Body of pancreas (tissue), 4 donors: ENCODE data around the gene DLX5. TPM values are rescaled to one million over a fixed set of nuclear protein-coding genes. Genes with fewer than 3 reads are reported as not detected.

Source experiments
- ATAC-seq: fragments of 150-250 bp; one replicate; pipeline ENCODE4 v1.9.1; 2016
- DNase-seq, 4 donors: peaks; one replicate each; pipeline ENCODE4 v3.0.0-alpha.2; 2019
- H3K27ac ChIP-seq, 4 donors: fragments of 200-600 bp; sonication (generic); 1 replicate in 3 of 4; 2 replicates in 1 of 4; pipeline versions ENCODE4 v1.5.1 to v1.6.1; 2016 to 2019; ENCODE audit warnings: mild to moderate bottlenecking in 1 of 4, mixed read lengths in 1 of 4, moderate library complexity in 1 of 4
- H3K27me3 ChIP-seq, 2 donors: fragments of 200-600 bp; sonication (generic); one replicate each; pipeline ENCODE4 v1.6.0; 2016; ENCODE audit warnings: mild to moderate bottlenecking in 1 of 2
- H3K36me3 ChIP-seq, 2 donors: fragments of 200-600 bp; sonication (generic); replicated peaks in 1 of 2; 2 replicates each; pipeline ENCODE4 v1.5.1; 2016; ENCODE audit warnings: low read depth in 2 of 2; ENCODE audit not compliant: insufficient read depth in 1 of 2
- H3K4me1 ChIP-seq: fragments of 200-600 bp; sonication (generic); one replicate; pipeline ENCODE4 v1.6.0; 2016
- H3K4me3 ChIP-seq, 2 donors: fragments of 200-600 bp; sonication (generic); 1 replicate in 1 of 2; 2 replicates in 1 of 2; pipeline ENCODE4 v1.5.1; 2016 to 2019
- H3K9me3 ChIP-seq, 3 donors: fragments of 200-600 bp; sonication (generic); 1 replicate in 2 of 3; 2 replicates in 1 of 3; pipeline ENCODE4 v1.5.1; 2016
- POLR2A ChIP-seq, 3 donors: fragments of 450-650 bp; IDR thresholded peaks; one replicate each; pipeline ENCODE4 v1.6.1; 2016; ENCODE audit warnings: antibody characterized with exemption in 3 of 3, mild to moderate bottlenecking in 2 of 3
- WGBS, 2 donors: methylation state at CpG; one replicate each; pipeline ENCODE4 v1.1.5; 2017; 5-methylcytosine and 5-hydroxymethylcytosine counted together
- intact Hi-C: fragments of 100-400 bp; cut with DNase I; formaldehyde crosslinking; loops from one replicate; pipeline ENCODE4 v1.15.1; 2023
- total RNA-seq, 2 donors: library from RNA; depleted of rRNA; stranded (reverse); fragments of >200 nt; gene quantifications; one replicate each; pipeline ENCODE4 v1.1.0, GENCODE V29; 2016
- TF ChIP-seq, protein P1 (sequence below), 7 experiments: fragments of 450-650 bp in 4 of 7; fragments of 200-600 bp in 3 of 7; sonication (generic) in 3 of 7; IDR thresholded peaks; one replicate each; pipeline ENCODE4 v1.5.1; 2016 to 2019; ENCODE audit warnings: antibody characterized with exemption in 7 of 7

The DLX5 gene
- total RNA-seq, 2 donors from 2014 or later = not detected

- TF ChIP-seq, protein P1, sequence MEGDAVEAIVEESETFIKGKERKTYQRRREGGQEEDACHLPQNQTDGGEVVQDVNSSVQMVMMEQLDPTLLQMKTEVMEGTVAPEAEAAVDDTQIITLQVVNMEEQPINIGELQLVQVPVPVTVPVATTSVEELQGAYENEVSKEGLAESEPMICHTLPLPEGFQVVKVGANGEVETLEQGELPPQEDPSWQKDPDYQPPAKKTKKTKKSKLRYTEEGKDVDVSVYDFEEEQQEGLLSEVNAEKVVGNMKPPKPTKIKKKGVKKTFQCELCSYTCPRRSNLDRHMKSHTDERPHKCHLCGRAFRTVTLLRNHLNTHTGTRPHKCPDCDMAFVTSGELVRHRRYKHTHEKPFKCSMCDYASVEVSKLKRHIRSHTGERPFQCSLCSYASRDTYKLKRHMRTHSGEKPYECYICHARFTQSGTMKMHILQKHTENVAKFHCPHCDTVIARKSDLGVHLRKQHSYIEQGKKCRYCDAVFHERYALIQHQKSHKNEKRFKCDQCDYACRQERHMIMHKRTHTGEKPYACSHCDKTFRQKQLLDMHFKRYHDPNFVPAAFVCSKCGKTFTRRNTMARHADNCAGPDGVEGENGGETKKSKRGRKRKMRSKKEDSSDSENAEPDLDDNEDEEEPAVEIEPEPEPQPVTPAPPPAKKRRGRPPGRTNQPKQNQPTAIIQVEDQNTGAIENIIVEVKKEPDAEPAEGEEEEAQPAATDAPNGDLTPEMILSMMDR (IDR thresholded peaks at IDR 0.05) = no peak
- no peak for TF ChIP-seq POLR2A (IDR thresholded peaks at IDR 0.05)
- Histone ChIP-seq H3K27ac (no peak overlapping the region), H3K36me3 (no peaks in the 10 kb centered on the region), H3K9me3 (no peaks in the 10 kb centered on the region), H3K4me1 (peaks cover 45% of the 10 kb centered on the region), H3K4me3 (no peak overlapping the region), H3K27me3 (peaks cover 0 to 31% of the 10 kb centered on the region in 2 donors)
- DNase-seq (peak in 3 of 4 donors; percentile 23 to 45 (median 39)), ATAC-seq (peak; percentile 15)
- intact Hi-C loops = loop anchor here (5.0 to 10.0 kb wide), 2 partner anchors 951 to 1109 kb away; no protein-coding TSS in a partner anchor
- 8 to 10% methylated on average over 26 to 29 of the region's 29 CpGs for WGBS, 2 donors
Measured at GRCh38 chr7:97025983-97026714, 1.5 kb upstream of the DLX5 start.

- TF ChIP-seq, protein P1 (IDR thresholded peaks at IDR 0.05) = no peak
- TF ChIP-seq POLR2A (IDR thresholded peaks at IDR 0.05) = no peak
- Histone ChIP-seq H3K4me3 (no peak overlapping the region), H3K36me3 (no peaks in the 10 kb centered on the region), H3K9me3 (no peaks in the 10 kb centered on the region), H3K27me3 (peaks cover 0 to 37% of the 10 kb centered on the region in 2 donors), H3K27ac (no peak overlapping the region), H3K4me1 (peaks cover 52% of the 10 kb centered on the region)
- ATAC-seq (no peak), DNase-seq (no peak)
- intact Hi-C loops = loop anchor here (5.0 to 10.0 kb wide), 2 partner anchors 950 to 1108 kb away; no protein-coding TSS in a partner anchor
- WGBS, 2 donors = 7% methylated on average over 8 of the region's 8 CpGs
Measured at GRCh38 chr7:97025130-97025499, 484 bp upstream of the DLX5 start.

- H3K9me3 ChIP-seq = no peaks in the 10 kb centered on the region
- TF ChIP-seq, protein P1 (IDR thresholded peaks at IDR 0.05) = no peak
- TF ChIP-seq POLR2A (IDR thresholded peaks at IDR 0.05) = no peak
- H3K36me3 ChIP-seq = no peaks in the 10 kb centered on the region
- no peak overlapping the region for H3K4me3 ChIP-seq
- ATAC-seq (no peak), DNase-seq (no peak)
- no peak overlapping the region for H3K27ac ChIP-seq
- peaks cover 0 to 41% of the 10 kb centered on the region in 2 donors for H3K27me3 ChIP-seq
- intact Hi-C loops = loop anchor here (10.0 kb wide), 1 partner anchor 948 kb away; no protein-coding TSS in a partner anchor
- peaks cover 56% of the 10 kb centered on the region for H3K4me1 ChIP-seq
- 3 to 7% methylated on average over 35 of the region's 35 CpGs for WGBS, 2 donors
Measured at GRCh38 chr7:97022491-97023306, 1.9 kb downstream of the DLX5 start.

GRCh38 chr7:97021747-97022490 is 2.7 kb downstream of the DLX5 start:
- Histone ChIP-seq H3K36me3 (no peaks in the 10 kb centered on the region), H3K4me1 (peaks cover 52% of the 10 kb centered on the region), H3K27me3 (peaks cover 0 to 48% of the 10 kb centered on the region in 2 donors), H3K27ac (no peak overlapping the region), H3K4me3 (no peak overlapping the region), H3K9me3 (no peaks in the 10 kb centered on the region)
- no peak for TF ChIP-seq POLR2A (IDR thresholded peaks at IDR 0.05)
- intact Hi-C loops = loop anchor here (10.0 kb wide), 1 partner anchor 947 kb away; no protein-coding TSS in a partner anchor
- no peak for ATAC-seq
- peak in 1 of 4 donors; percentile 38 for DNase-seq
- 6 to 9% methylated on average over 33 to 39 of the region's 39 CpGs for WGBS, 2 donors
